Progenitor cell of endocrine pancreas (in vitro differentiated cells): ENCODE measurements around the gene DMGDH. TPM values are rescaled to one million over a fixed set of nuclear protein-coding genes. Genes with fewer than 3 reads are reported as not detected.

ENCODE experiments used
- DNase-seq: peaks from one replicate; pipeline ENCODE4 v3.0.0; 2021; ENCODE audit warnings: low spot score; ENCODE audit not compliant: unreplicated experiment
- H3K27ac Mint-ChIP-seq: 2 replicates; pipeline ENCODE4 v1.8.0; 2021; ENCODE audit warnings: mild to moderate bottlenecking, moderate library complexity, mixed read lengths
- H3K27me3 Mint-ChIP-seq: 2 replicates; pipeline ENCODE4 v1.8.0; 2021; ENCODE audit warnings: mixed read lengths
- H3K36me3 Mint-ChIP-seq: 2 replicates; pipeline ENCODE4 v1.8.0; 2022; ENCODE audit warnings: mixed read lengths; ENCODE audit not compliant: insufficient read depth
- H3K4me1 Mint-ChIP-seq: 2 replicates; pipeline ENCODE4 v1.8.0; 2021; ENCODE audit warnings: low read depth, mixed read lengths
- H3K4me3 Mint-ChIP-seq: 2 replicates; pipeline ENCODE4 v1.8.0; 2021; ENCODE audit warnings: low read depth, mild to moderate bottlenecking, moderate library complexity, mixed read lengths
- H3K9me3 Mint-ChIP-seq: 2 replicates; pipeline ENCODE4 v1.8.0; 2021; ENCODE audit warnings: low read depth, mixed read lengths
- CTCF ChIP-seq: fragments of 200-600 bp; sonication (generic); IDR thresholded peaks from one replicate; pipeline ENCODE4 v1.5.0; 2021; ENCODE audit warnings: antibody characterized with exemption, mild to moderate bottlenecking; ENCODE audit not compliant: unreplicated experiment
- total RNA-seq: library from RNA; stranded (reverse); gene quantifications from 2 replicates; pipeline ENCODE4 v1.2.1, GENCODE V29; 2021

DMGDH gene
- total RNA-seq, 1 donor from 2014 or later: 0.84 TPM

GRCh38 chr5:79070350-79070667 is 835 bp upstream of the DMGDH start:
- no peaks in the 10 kb centered on the region for H3K4me1 Mint-ChIP-seq
- no peaks in the 10 kb centered on the region for H3K27me3 Mint-ChIP-seq
- no peak for TF ChIP-seq CTCF
- no peaks in the 10 kb centered on the region for H3K36me3 Mint-ChIP-seq
- no peak overlapping the region for H3K27ac Mint-ChIP-seq
- DNase-seq: no peak
- no peak overlapping the region for H3K4me3 Mint-ChIP-seq
- H3K9me3 Mint-ChIP-seq: peaks cover 9% of the 10 kb centered on the region

- no peak overlapping the region for H3K4me3 Mint-ChIP-seq
- H3K36me3 Mint-ChIP-seq: no peaks in the 10 kb centered on the region
- TF ChIP-seq CTCF: no peak
- DNase-seq: no peak
- H3K27ac Mint-ChIP-seq: no peak overlapping the region
- H3K27me3 Mint-ChIP-seq: peaks cover 3% of the 10 kb centered on the region
- no peaks in the 10 kb centered on the region for H3K9me3 Mint-ChIP-seq
- no peaks in the 10 kb centered on the region for H3K4me1 Mint-ChIP-seq
These were observed 7.0 kb downstream of the DMGDH start for GRCh38 chr5:79062436-79062835.

- no peak overlapping the region for H3K4me3 Mint-ChIP-seq
- no peak for TF ChIP-seq CTCF
These were observed 9.8 kb downstream of the DMGDH start for GRCh38 chr5:79059674-79060073.

GRCh38 chr5:79056847-79057246 is 12.6 kb downstream of the DMGDH start:
- Mint-ChIP-seq H3K4me1 (peaks cover 5% of the 10 kb centered on the region), H3K9me3 (peaks cover 4% of the 10 kb centered on the region), H3K4me3 (no peak overlapping the region), H3K27me3 (peaks cover 3% of the 10 kb centered on the region), H3K27ac (no peak overlapping the region), H3K36me3 (no peaks in the 10 kb centered on the region)
- TF ChIP-seq CTCF: no peak
- no peak for DNase-seq

More at GRCh38 chr5:79059674-79060073, 9.8 kb downstream of the DMGDH start:
- no peaks in the 10 kb centered on the region for H3K9me3 Mint-ChIP-seq
- H3K27me3 Mint-ChIP-seq: peaks cover 3% of the 10 kb centered on the region
- peaks cover 2% of the 10 kb centered on the region for H3K4me1 Mint-ChIP-seq
- no peak overlapping the region for H3K27ac Mint-ChIP-seq
- no peaks in the 10 kb centered on the region for H3K36me3 Mint-ChIP-seq
- no peak for DNase-seq

GRCh38 chr5:79055017-79055416 is 14.5 kb downstream of the DMGDH start:
- TF ChIP-seq CTCF: no peak
- Mint-ChIP-seq H3K36me3 (no peaks in the 10 kb centered on the region), H3K9me3 (peaks cover 4% of the 10 kb centered on the region), H3K27ac (no peak overlapping the region), H3K27me3 (no peaks in the 10 kb centered on the region), H3K4me3 (no peak overlapping the region), H3K4me1 (peaks cover 5% of the 10 kb centered on the region)
- no peak for DNase-seq
